Body of pancreas (tissue), 4 donors: ENCODE measurements around the gene SSR1. TPM values are rescaled to one million over a fixed set of nuclear protein-coding genes. Genes with fewer than 3 reads are reported as not detected.
A peak's percentile ranks its signal among the peaks of the same experiment; 100 is the strongest.

ENCODE experiments used
- ATAC-seq: fragments of 150-250 bp; one replicate; pipeline ENCODE4 v1.9.1; 2016
- DNase-seq, 4 donors: peaks; one replicate each; pipeline ENCODE4 v3.0.0-alpha.2; 2019
- H3K27ac ChIP-seq, 4 donors: fragments of 200-600 bp; sonication (generic); 1 replicate in 3 of 4; 2 replicates in 1 of 4; pipeline versions ENCODE4 v1.5.1 to v1.6.1; 2016 to 2019; ENCODE audit warnings: mild to moderate bottlenecking in 1 of 4, mixed read lengths in 1 of 4, moderate library complexity in 1 of 4
- H3K27me3 ChIP-seq, 2 donors: fragments of 200-600 bp; sonication (generic); one replicate each; pipeline ENCODE4 v1.6.0; 2016; ENCODE audit warnings: mild to moderate bottlenecking in 1 of 2
- H3K36me3 ChIP-seq, 2 donors: fragments of 200-600 bp; sonication (generic); replicated peaks in 1 of 2; 2 replicates each; pipeline ENCODE4 v1.5.1; 2016; ENCODE audit warnings: low read depth in 2 of 2; ENCODE audit not compliant: insufficient read depth in 1 of 2
- H3K4me1 ChIP-seq: fragments of 200-600 bp; sonication (generic); one replicate; pipeline ENCODE4 v1.6.0; 2016
- H3K4me3 ChIP-seq, 2 donors: fragments of 200-600 bp; sonication (generic); 1 replicate in 1 of 2; 2 replicates in 1 of 2; pipeline ENCODE4 v1.5.1; 2016 to 2019
- H3K9me3 ChIP-seq, 3 donors: fragments of 200-600 bp; sonication (generic); 1 replicate in 2 of 3; 2 replicates in 1 of 3; pipeline ENCODE4 v1.5.1; 2016
- POLR2A ChIP-seq, 3 donors: fragments of 450-650 bp; IDR thresholded peaks; one replicate each; pipeline ENCODE4 v1.6.1; 2016; ENCODE audit warnings: antibody characterized with exemption in 3 of 3, mild to moderate bottlenecking in 2 of 3
- WGBS, 2 donors: methylation state at CpG; one replicate each; pipeline ENCODE4 v1.1.5; 2017; 5-methylcytosine and 5-hydroxymethylcytosine counted together
- intact Hi-C: fragments of 100-400 bp; cut with DNase I; formaldehyde crosslinking; loops from one replicate; pipeline ENCODE4 v1.15.1; 2023
- total RNA-seq, 2 donors: library from RNA; depleted of rRNA; stranded (reverse); fragments of >200 nt; gene quantifications; one replicate each; pipeline ENCODE4 v1.1.0, GENCODE V29; 2016
- TF ChIP-seq, protein P1 (sequence below), 7 experiments: fragments of 450-650 bp in 4 of 7; fragments of 200-600 bp in 3 of 7; sonication (generic) in 3 of 7; IDR thresholded peaks; one replicate each; pipeline ENCODE4 v1.5.1; 2016 to 2019; ENCODE audit warnings: antibody characterized with exemption in 7 of 7

Gene SSR1
- total RNA-seq, 2 donors from 2014 or later = 50.1 TPM

- ATAC-seq (no peak), DNase-seq (peak in 1 of 4 donors; percentile 3)
- intact Hi-C loops = loop anchor here (10.0 kb wide), 1 partner anchor 555 kb away; no protein-coding TSS in a partner anchor
- Histone ChIP-seq H3K9me3 (no peaks in the 10 kb centered on the region), H3K4me3 (no peak overlapping the region), H3K4me1 (no peaks in the 10 kb centered on the region), H3K27me3 (no peaks in the 10 kb centered on the region), H3K36me3 (peaks cover 7 to 40% of the 10 kb centered on the region in 2 donors), H3K27ac (no peak overlapping the region)
- TF ChIP-seq, protein P1, sequence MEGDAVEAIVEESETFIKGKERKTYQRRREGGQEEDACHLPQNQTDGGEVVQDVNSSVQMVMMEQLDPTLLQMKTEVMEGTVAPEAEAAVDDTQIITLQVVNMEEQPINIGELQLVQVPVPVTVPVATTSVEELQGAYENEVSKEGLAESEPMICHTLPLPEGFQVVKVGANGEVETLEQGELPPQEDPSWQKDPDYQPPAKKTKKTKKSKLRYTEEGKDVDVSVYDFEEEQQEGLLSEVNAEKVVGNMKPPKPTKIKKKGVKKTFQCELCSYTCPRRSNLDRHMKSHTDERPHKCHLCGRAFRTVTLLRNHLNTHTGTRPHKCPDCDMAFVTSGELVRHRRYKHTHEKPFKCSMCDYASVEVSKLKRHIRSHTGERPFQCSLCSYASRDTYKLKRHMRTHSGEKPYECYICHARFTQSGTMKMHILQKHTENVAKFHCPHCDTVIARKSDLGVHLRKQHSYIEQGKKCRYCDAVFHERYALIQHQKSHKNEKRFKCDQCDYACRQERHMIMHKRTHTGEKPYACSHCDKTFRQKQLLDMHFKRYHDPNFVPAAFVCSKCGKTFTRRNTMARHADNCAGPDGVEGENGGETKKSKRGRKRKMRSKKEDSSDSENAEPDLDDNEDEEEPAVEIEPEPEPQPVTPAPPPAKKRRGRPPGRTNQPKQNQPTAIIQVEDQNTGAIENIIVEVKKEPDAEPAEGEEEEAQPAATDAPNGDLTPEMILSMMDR (IDR thresholded peaks at IDR 0.05) = no peak
- no peak for TF ChIP-seq POLR2A (IDR thresholded peaks at IDR 0.05)
- 63 to 69% methylated on average over 5 to 7 of the region's 7 CpGs for WGBS, 2 donors
Measured at GRCh38 chr6:7249946-7250643, 62.9 kb downstream of the SSR1 start.

GRCh38 chr6:7249391-7249790, 63.6 kb downstream of the SSR1 start:
- Histone ChIP-seq H3K9me3 (no peaks in the 10 kb centered on the region), H3K4me3 (no peak overlapping the region), H3K27ac (no peak overlapping the region), H3K4me1 (no peaks in the 10 kb centered on the region), H3K36me3 (peaks cover 7 to 40% of the 10 kb centered on the region in 2 donors), H3K27me3 (no peaks in the 10 kb centered on the region)
- intact Hi-C loops = loop anchor here (10.0 kb wide), 1 partner anchor 555 kb away; no protein-coding TSS in a partner anchor
- no peak for TF ChIP-seq POLR2A (IDR thresholded peaks at IDR 0.05)
- TF ChIP-seq, protein P1 (IDR thresholded peaks at IDR 0.05) = no peak
- 93 to 97% methylated on average over 2 of the region's 2 CpGs for WGBS, 2 donors
- no peak for ATAC-seq
- no peak for DNase-seq

GRCh38 chr6:7247828-7248227, 65.2 kb downstream of the SSR1 start:
- H3K4me1 ChIP-seq = peaks cover 11% of the 10 kb centered on the region
- H3K4me3 ChIP-seq = no peak overlapping the region
- peak in 1 of 4 donors; percentile 2 for DNase-seq
- no peaks in the 10 kb centered on the region for H3K9me3 ChIP-seq
- TF ChIP-seq, protein P1 (IDR thresholded peaks at IDR 0.05) = no peak
- no peak for TF ChIP-seq POLR2A (IDR thresholded peaks at IDR 0.05)
- 90 to 92% methylated on average over 10 to 13 of the region's 13 CpGs for WGBS, 2 donors
- H3K27ac ChIP-seq = no peak overlapping the region
- H3K36me3 ChIP-seq = peaks cover 7 to 40% of the 10 kb centered on the region in 2 donors
- no peak for ATAC-seq
- no peaks in the 10 kb centered on the region for H3K27me3 ChIP-seq
- intact Hi-C loops = loop anchor here (10.0 kb wide), 1 partner anchor 553 kb away; no protein-coding TSS in a partner anchor

- no peak for ATAC-seq
- 94 to 97% methylated on average over 13 to 14 of the region's 15 CpGs for WGBS, 2 donors
- Histone ChIP-seq H3K9me3 (no peaks in the 10 kb centered on the region), H3K27ac (no peak overlapping the region), H3K36me3 (peaks cover 7 to 38% of the 10 kb centered on the region in 2 donors), H3K4me1 (peaks cover 18% of the 10 kb centered on the region), H3K4me3 (no peak overlapping the region), H3K27me3 (no peaks in the 10 kb centered on the region)
- TF ChIP-seq, protein P1 (IDR thresholded peaks at IDR 0.05) = no peak
- intact Hi-C loops = loop anchor here (10.0 kb wide), 1 partner anchor 552 kb away; no protein-coding TSS in a partner anchor
- peak in 1 of 4 donors; percentile 5 for DNase-seq
Measured at GRCh38 chr6:7247179-7247456, 65.9 kb downstream of the SSR1 start.
